ENCODE data around the gene LRRC56. TPM values are rescaled to one million over a fixed set of nuclear protein-coding genes. Genes with fewer than 3 reads are reported as not detected.
A peak's percentile ranks its signal among the peaks of the same experiment; 100 is the strongest.

LRRC56 gene
- total and polyA plus RNA-seq, 2 donors (not counting 1 experiment from before 2014, with no cell fraction given) = 11.8 to 15.8 TPM

GRCh38 chr11:535210-535518, 2.2 kb upstream of the LRRC56 start:
- Histone ChIP-seq H2AFZ (ENCODE audit: insufficient read depth, low read depth, low read length, poor library complexity, severe bottlenecking) (no peak overlapping the region), H4K20me1 (ENCODE audit: control insufficient read depth, insufficient read depth, low read length, poor library complexity, severe bottlenecking) (peaks cover 36% of the 10 kb centered on the region), H3K79me2 (ENCODE audit: control insufficient read depth, insufficient read depth, low read length) (peaks cover 37% of the 10 kb centered on the region), H3K9me3 (ENCODE audit: control extremely low read depth in 1 of 3, control insufficient read depth in 2 of 3, insufficient read depth in 1 of 3, low read length in 2 of 3) (no peaks in the 10 kb centered on the region), H3K36me3 (replicated peaks in 1 of 2; ENCODE audit: control extremely low read depth in 1 of 2, control insufficient read depth in 1 of 2, extremely low read depth in 1 of 2, insufficient read depth in 2 of 2, low read length in 1 of 2) (peaks cover 0 to 25% of the 10 kb centered on the region in 2 experiments), H3K9ac (ENCODE audit: low read length) (peak overlapping the region; percentile 74), H3K4me2 (replicated peaks; ENCODE audit: low read depth, low read length, poor library complexity, severe bottlenecking) (peak overlapping the region; percentile 99), H3K27ac (ENCODE audit: low read length in 2 of 2) (no peak overlapping the region), H3K4me3 (ENCODE audit: control extremely low read depth in 1 of 5, extremely low read depth in 1 of 5, insufficient read depth in 1 of 5, low read depth in 2 of 5, low read length in 4 of 5) (peak overlapping the region in 3 of 5 experiments; percentile 67 to 73 (median 72)), H3K4me1 (ENCODE audit: control insufficient read depth in 2 of 2, insufficient read depth in 2 of 2, low read length in 2 of 2) (peaks cover 17 to 35% of the 10 kb centered on the region in 2 donors), H3K27me3 (replicated peaks in 1 of 4; ENCODE audit: control extremely low read depth in 1 of 4, control insufficient read depth in 3 of 4, insufficient read depth in 4 of 4, low read length in 3 of 4) (no peaks in the 10 kb centered on the region)
- Mint-ChIP-seq H3K27me3 (no peaks in the 10 kb centered on the region), H3K27ac (no peak overlapping the region), H3K9me3 (ENCODE audit: insufficient read depth) (no peaks in the 10 kb centered on the region), H3K4me1 (peaks cover 20% of the 10 kb centered on the region), H3K4me3 (no peak overlapping the region)
- ATAC-seq (ENCODE audit: low read depth) (peak; percentile 4), DNase-seq (no peak)
- TF ChIP-seq CTCF (IDR thresholded peaks at IDR 0.05) = no peak
- no peak for TF ChIP-seq EZH2 (IDR thresholded peaks at IDR 0.05; ENCODE audit: borderline replicate concordance, insufficient read depth, low read depth, low read length, poor library complexity, severe bottlenecking)
- intact Hi-C loops (cut with micrococcal nuclease) = loop anchor here (5.0 kb wide), 4 partner anchors 187 to 772 kb away; partner anchors contain the start of genes BET1L, RIC8A, SLC25A22 and TOLLIP
- ChIA-PET CTCF (interaction anchor here (1.0 to 2.2 kb wide), 6 partner anchors 10 to 230 kb away, joined by 3 to 9 read pairs (median 3); partner anchors contain the start of gene PHRF1), POLR2A (interaction anchor here (0.9 to 3.0 kb wide), 14 partner anchors 16 to 284 kb away, joined by 3 to 26 read pairs (median 6); partner anchors contain the start of genes DEAF1, IRF7, PHRF1 and PNPLA2)
- under 1% methylated on average over 51 of the region's 56 CpGs for WGBS (ENCODE audit: insufficient coverage)

All from B cell (primary cell).